Measurements from ENCODE around the gene SPATA20. TPM values are rescaled to one million over a fixed set of nuclear protein-coding genes. Genes with fewer than 3 reads are reported as not detected.
A peak's percentile ranks its signal among the peaks of the same experiment; 100 is the strongest.

The SPATA20 gene
- total RNA-seq: 10 to 100 TPM; 65.6 to 75.2 TPM

DNA sequence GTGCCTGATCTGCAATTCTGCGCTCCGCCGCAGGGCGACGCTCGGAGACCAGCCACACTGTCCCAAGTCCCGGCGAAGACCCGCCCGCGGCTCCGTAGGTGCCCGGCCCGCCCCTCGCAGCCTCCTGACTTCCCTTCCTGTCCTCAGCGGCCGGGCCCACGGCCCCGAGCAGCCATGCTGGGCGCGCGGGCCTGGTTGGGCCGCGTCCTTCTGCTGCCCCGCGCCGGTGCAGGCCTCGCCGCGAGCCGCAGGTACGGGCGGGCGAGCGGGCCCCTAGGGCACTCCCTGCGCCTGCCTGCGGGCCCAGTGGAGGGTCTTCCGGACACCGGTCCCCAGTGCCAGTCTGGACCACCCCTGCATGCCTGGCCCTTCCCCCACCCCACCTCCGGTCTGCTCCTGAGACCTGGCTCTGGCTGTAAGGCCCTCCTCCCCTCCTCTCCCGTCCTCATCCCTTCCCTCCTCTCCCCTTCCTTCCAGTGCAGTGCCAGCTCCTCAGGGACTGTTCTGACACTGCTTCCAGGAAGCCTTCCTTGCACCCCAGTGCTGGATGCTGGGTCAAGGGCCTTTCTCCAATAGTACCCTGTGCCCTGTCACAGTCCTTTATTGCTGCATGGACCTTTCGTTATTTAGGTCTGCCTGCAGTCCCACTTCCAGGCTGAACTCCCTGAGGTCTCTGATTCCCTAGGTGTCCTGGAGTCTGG lies at the start of gene SPATA20:
Gene SPATA20 (plus strand): TSS at position 140 of the 701 bp plus-strand sequence. CDS start 35 bp downstream, at position 175.
- peaks cover 0 to 2% of the 10 kb centered on the region in 2 donors for H3K36me3 ChIP-seq (replicated peaks in 1 of 2; ENCODE audit: insufficient read depth in 1 of 2, low read depth in 2 of 2)
- H3K4me3 ChIP-seq: peak within 1 kb of the TSS; percentile 29 to 32
- H3K27me3 ChIP-seq: no peaks in the 10 kb centered on the region
- DNase-seq: peak; percentile 94 to 97 (median 96)
- H3K27ac ChIP-seq: peak within 1 kb of the TSS; percentile 74 to 83 (median 77)
- intact Hi-C loops (cut with DNase I): no loop called here
- H3K4me1 ChIP-seq: peaks cover 50% of the 10 kb centered on the region
- peak; percentile 74 for ATAC-seq
- no peaks in the 10 kb centered on the region for H3K9me3 ChIP-seq
- TF ChIP-seq, protein P1, sequence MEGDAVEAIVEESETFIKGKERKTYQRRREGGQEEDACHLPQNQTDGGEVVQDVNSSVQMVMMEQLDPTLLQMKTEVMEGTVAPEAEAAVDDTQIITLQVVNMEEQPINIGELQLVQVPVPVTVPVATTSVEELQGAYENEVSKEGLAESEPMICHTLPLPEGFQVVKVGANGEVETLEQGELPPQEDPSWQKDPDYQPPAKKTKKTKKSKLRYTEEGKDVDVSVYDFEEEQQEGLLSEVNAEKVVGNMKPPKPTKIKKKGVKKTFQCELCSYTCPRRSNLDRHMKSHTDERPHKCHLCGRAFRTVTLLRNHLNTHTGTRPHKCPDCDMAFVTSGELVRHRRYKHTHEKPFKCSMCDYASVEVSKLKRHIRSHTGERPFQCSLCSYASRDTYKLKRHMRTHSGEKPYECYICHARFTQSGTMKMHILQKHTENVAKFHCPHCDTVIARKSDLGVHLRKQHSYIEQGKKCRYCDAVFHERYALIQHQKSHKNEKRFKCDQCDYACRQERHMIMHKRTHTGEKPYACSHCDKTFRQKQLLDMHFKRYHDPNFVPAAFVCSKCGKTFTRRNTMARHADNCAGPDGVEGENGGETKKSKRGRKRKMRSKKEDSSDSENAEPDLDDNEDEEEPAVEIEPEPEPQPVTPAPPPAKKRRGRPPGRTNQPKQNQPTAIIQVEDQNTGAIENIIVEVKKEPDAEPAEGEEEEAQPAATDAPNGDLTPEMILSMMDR (IDR thresholded peaks at IDR 0.05): peak; percentile 94 to 99 (median 98)
- TF ChIP-seq POLR2A (IDR thresholded peaks at IDR 0.05): peak; percentile 71 to 90 (median 82)
- WGBS, 2 donors: 2% methylated on average over 12 to 42 of the region's 42 CpGs

DNA sequence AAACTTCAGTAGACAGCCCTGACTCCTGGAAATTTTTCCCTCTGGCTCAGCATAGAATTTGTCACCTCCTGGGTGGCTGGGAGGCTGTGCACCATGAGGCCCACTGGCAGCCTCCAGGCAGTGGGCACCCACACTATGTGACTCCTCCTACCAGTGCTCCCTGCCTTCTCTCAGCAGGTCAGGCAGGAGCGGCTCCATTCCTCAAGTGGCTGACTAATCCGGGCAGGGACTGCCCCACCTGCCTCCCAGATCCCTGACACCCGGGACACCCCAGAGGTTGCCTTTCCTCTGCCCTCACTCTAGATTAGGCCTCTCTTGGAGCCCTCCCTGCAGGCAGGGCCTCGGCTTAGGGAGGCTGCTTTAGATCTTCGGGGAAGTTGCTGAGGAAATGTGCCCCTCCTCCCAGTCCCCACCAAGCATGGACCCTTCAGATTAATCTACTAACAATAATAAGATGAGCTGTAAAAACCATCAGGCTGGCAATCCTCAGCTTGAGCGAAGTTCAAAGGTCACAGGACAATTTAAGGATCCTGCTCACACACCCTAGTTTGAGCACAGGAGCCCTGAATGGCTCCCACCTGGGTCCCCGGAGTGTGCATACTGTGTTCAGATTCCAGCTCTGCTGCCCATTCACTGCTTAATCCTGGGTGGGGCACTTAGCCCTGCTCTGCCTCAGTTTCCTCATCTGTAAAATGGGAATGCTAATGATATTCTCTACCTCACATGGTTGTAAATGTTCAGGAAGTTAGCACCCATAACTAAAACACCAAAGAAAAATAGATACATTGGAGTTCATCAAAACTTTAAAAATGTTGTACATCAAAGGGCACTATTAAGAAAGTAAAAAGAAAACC lies 48.7 kb upstream of the SPATA20 start:
- intact Hi-C loops (cut with DNase I): no loop called here
- no peak overlapping the region for H3K4me3 ChIP-seq
- no peaks in the 10 kb centered on the region for H3K36me3 ChIP-seq (replicated peaks in 1 of 2; ENCODE audit: insufficient read depth in 1 of 2, low read depth in 2 of 2)
- no peaks in the 10 kb centered on the region for H3K27me3 ChIP-seq
- no peaks in the 10 kb centered on the region for H3K9me3 ChIP-seq
- H3K4me1 ChIP-seq: no peaks in the 10 kb centered on the region
- TF ChIP-seq POLR2A (IDR thresholded peaks at IDR 0.05): no peak
- TF ChIP-seq, protein P1 (IDR thresholded peaks at IDR 0.05): no peak
- no peak overlapping the region for H3K27ac ChIP-seq
- WGBS, 2 donors: 63 to 76% methylated on average over 7 of the region's 7 CpGs
- no peak for ATAC-seq
- no peak for DNase-seq

DNA sequence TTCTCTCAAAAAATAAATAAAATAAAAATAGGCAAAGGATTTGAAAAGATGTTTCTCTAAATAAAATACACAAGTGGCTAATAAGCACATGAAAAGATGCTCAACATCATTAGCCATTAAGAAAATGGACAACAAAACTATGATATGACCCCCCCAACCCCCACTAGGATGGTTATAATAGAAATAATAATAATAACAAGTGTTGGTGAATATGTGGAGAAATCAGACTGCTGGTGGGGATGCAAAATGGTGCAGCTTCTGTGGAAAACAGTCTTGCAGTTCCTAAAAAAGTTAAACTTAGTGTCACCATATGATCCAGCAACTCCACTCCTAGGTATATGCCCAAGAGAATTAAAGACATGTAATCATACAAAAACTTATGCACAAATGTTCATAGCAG lies 47.7 kb upstream of the SPATA20 start:
- DNase-seq (no peak), ATAC-seq (no peak)
- no peaks in the 10 kb centered on the region for H3K27me3 ChIP-seq
- H3K4me3 ChIP-seq: no peak overlapping the region
- intact Hi-C loops (cut with DNase I): no loop called here
- no peaks in the 10 kb centered on the region for H3K4me1 ChIP-seq
- no peak overlapping the region for H3K27ac ChIP-seq
- no peaks in the 10 kb centered on the region for H3K9me3 ChIP-seq
- TF ChIP-seq POLR2A (IDR thresholded peaks at IDR 0.05): no peak
- TF ChIP-seq, protein P1 (IDR thresholded peaks at IDR 0.05): no peak
- H3K36me3 ChIP-seq (replicated peaks in 1 of 2; ENCODE audit: insufficient read depth in 1 of 2, low read depth in 2 of 2): no peaks in the 10 kb centered on the region

DNA sequence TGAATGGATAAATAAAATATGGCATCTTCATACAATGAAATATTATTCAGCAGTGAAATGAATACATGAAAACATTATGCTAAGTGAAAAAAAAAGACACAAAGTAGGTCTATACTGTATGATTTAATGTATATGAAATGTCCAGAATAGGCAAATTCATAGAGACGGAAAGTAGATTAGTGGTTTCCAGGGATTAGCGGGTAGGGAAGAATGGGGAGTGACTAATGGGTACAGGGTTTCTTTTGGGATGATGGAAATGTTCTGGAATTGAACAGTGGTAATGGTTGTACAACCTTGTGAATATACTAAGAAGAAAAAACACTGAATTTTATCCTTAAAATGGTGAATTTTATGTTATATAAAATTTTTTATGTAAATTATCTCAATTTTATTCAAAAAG lies 47.3 kb upstream of the SPATA20 start:
- no peak for DNase-seq
- no peaks in the 10 kb centered on the region for H3K36me3 ChIP-seq (replicated peaks in 1 of 2; ENCODE audit: insufficient read depth in 1 of 2, low read depth in 2 of 2)
- H3K4me3 ChIP-seq: no peak overlapping the region
- 94 to 97% methylated on average over 2 of the region's 2 CpGs for WGBS, 2 donors
- H3K27ac ChIP-seq: no peak overlapping the region
- no peaks in the 10 kb centered on the region for H3K9me3 ChIP-seq
- H3K27me3 ChIP-seq: no peaks in the 10 kb centered on the region
- no peaks in the 10 kb centered on the region for H3K4me1 ChIP-seq
- intact Hi-C loops (cut with DNase I): no loop called here
- ATAC-seq: no peak
- TF ChIP-seq, protein P1 (IDR thresholded peaks at IDR 0.05): no peak
- TF ChIP-seq POLR2A (IDR thresholded peaks at IDR 0.05): no peak
